GM13977 (cell line): ENCODE results near the gene PDCD2.

Experiments used
- DNase-seq: peaks from one replicate; pipeline ENCODE4 v3.0.0; 2012; ENCODE audit warnings: low spot score
- in situ Hi-C: fragments of 300-500 bp; cut with MboI; formaldehyde crosslinking; loops from one replicate; pipeline ENCODE4 v1.12.0; 2022; ENCODE audit warnings: low sequenced_read_pairs, low pct_unique_long_range_greater_than_20kb, mixed read lengths, inconsistent platforms; ENCODE audit not compliant: unreplicated experiment
- TF ChIP-seq, protein P1 (sequence below): IDR thresholded peaks from 2 replicates; pipeline ENCODE4 v1.5.1; 2012; ENCODE audit warnings: mild to moderate bottlenecking, control low read depth; ENCODE audit not compliant: insufficient read depth; ENCODE audit errors: extremely low read depth, missing control alignments

PDCD2 gene

DNA sequence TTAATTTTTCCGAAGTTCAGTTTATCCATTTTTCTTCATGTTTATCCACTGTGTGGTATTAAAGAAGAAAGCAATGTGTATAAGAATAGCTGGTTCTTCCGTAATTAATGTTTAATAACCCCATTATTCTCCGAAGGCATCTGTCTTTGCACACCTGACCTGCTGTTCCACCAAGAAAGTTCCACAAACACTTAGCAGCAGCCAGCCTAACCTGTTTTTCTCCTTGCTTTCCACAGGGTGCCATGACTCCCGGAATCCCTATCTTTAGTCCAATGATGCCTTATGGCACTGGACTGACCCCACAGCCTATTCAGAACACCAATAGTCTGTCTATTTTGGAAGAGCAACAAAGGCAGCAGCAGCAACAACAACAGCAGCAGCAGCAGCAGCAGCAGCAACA lies 22.9 kb downstream of the PDCD2 start:
- no peak for DNase-seq
- TF ChIP-seq, protein P1, sequence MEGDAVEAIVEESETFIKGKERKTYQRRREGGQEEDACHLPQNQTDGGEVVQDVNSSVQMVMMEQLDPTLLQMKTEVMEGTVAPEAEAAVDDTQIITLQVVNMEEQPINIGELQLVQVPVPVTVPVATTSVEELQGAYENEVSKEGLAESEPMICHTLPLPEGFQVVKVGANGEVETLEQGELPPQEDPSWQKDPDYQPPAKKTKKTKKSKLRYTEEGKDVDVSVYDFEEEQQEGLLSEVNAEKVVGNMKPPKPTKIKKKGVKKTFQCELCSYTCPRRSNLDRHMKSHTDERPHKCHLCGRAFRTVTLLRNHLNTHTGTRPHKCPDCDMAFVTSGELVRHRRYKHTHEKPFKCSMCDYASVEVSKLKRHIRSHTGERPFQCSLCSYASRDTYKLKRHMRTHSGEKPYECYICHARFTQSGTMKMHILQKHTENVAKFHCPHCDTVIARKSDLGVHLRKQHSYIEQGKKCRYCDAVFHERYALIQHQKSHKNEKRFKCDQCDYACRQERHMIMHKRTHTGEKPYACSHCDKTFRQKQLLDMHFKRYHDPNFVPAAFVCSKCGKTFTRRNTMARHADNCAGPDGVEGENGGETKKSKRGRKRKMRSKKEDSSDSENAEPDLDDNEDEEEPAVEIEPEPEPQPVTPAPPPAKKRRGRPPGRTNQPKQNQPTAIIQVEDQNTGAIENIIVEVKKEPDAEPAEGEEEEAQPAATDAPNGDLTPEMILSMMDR = no peak
- in situ Hi-C loops = no loop called here

DNA sequence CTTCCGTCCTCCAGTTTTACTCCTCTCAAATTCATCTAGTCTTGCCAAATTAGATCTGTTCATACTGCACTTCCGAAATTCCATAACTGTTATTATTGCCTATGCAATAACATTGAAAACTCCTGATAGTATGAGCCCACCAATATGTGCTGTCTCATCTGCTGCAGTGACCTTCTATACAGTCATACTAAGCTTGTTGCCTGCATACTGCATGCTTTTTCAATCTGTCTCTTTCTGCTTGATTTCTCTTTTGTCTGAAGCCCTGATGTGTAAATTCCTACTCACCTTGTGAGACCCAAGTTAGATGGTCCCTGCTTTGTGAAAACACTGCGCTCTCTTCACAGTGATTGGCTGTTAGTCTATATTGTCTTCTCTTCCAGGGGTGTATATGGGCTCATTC lies 29.1 kb downstream of the PDCD2 start:
- no peak for DNase-seq
- in situ Hi-C loops = no loop called here
- TF ChIP-seq, protein P1 = no peak

DNA sequence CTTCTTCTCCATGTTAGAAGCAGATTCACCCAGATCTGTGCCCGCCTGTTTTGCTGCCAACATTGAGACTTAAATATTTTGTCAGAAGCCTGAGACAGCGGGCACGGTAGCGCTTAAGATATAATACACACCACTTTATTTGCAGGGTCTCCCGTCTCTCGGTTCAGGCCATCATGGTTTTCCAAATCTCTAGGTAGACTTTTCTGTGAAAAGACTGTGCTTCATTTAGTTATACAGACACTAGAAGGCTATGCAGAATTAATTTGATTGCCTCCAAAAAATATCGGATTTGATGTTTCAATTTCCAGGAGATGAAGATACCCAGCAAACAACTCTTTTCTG lies 29.7 kb downstream of the PDCD2 start:
- in situ Hi-C loops = no loop called here
- TF ChIP-seq, protein P1 = no peak
- DNase-seq = no peak

DNA sequence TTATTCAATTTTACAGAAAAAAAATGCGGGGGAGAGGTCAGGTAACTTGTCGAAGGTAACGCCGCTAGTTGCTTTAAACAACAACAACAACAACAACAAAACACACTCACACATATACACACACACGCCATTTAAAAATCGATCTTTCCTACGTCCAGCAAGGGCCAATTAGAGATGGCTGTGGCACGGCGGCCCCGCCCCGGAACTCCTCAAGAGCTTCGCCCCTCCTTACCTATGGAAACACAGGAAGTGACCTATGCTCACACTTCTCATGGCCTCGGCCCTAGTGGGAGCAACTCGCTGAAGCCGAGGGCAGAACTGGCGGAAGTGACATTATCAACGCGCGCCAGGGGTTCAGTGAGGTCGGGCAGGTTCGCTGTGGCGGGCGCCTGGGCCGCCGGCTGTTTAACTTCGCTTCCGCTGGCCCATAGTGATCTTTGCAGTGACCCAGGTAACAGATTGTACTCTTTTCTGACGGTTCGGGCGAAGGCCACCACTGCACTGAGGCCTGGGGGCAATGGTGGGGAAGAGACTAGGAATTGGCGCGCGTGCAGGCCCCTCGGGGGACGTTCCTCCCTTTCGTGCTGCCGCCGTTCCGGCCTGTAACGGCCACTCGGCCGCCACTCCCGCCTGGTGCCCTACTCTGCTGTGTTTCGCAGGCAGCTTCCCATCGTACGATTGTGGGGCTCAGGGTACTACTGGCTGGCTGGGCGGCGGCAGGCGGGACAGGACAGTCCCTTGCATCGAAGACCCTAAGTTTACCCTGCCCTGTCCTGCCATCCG lies 30.2 kb downstream of the PDCD2 start, which contains the start of gene TBP:
Gene TBP, plus strand, starts transcription at position 357 of the 783 bp plus-strand sequence. CDS start 2,661 bp downstream, outside the sequence.
- TF ChIP-seq, protein P1 = no peak
- DNase-seq = peak; percentile 90
- in situ Hi-C loops = no loop called here

DNA sequence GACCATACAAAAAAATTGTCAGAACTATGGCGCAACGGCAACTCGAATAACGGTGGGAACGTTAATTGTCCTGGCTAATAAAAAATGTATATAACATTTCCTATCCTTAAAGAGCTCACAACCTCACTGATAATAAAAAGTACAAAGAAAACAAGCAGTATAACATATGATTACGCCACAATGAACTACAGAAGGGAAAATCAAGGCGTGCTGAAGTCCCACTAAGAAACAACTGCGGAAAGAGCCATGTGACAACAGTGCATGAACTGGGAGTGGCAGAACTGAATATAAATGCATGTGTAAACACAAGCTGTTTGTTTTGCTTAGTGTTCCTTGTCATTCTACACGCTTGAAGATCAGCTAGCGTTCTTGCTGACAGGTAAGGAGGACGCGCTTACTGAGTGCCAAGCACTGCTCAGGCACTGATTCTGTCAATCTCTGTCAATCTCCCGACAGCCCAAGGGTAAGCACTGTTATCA lies 30.9 kb downstream of the PDCD2 start:
- TF ChIP-seq, protein P1 = no peak
- in situ Hi-C loops = no loop called here
- DNase-seq = peak; percentile 23

DNA sequence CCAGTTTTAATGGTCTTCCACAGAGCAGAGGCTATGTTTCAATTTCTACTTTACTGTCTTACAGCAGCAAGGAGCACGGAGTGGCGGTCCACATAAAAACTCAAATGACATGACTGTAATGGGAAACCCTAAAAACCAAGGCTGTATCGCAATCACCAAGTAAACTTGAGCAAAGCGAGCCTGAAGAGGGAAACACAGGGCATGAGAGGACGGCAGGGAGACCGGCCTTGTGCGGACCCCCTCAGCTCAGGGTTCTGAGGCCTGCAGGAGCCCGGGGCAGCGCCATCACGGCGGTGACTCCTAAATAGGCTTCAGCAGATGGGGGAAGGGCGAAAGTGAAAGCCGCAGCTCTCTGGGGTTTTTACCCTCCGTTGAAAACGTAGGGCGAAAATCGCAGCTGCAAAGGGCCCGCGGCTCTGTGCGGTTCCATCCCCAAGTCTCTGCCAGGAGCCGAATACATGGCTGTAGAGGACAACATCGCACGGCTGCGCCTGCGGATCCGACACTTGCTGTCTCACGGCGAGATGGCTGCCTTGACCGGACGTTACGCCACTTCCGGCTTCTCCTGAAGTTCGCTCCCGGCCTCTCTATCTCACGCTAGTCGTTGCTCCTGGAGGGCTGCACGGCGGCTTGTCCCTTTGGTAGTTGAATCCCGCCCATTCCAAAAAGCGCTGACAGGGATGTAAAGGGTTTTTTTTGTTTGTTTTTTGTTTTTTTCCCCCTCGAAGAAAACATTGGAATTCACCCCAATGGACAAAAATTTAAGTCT lies 31.5 kb downstream of the PDCD2 start, which contains the start of gene PSMB1:
Gene PSMB1, minus strand, starts transcription at position 543 of the 769 bp plus-strand sequence. Its CDS starts 65 bp downstream, at position 478.
- peak; percentile 69 for DNase-seq
- TF ChIP-seq, protein P1 = no peak
- in situ Hi-C loops = no loop called here
